ENCODE results near the gene TEX264. TPM values are rescaled to one million over a fixed set of nuclear protein-coding genes. Genes with fewer than 3 reads are reported as not detected.
"Not testable (repeated sequence)": the region's sequence is repeated elsewhere in the genome, so short reads cannot be mapped to it uniquely, and the experiment has no call there.

The TEX264 gene
- total RNA-seq, 1 donor from 2014 or later, result 28.2 TPM

DNA sequence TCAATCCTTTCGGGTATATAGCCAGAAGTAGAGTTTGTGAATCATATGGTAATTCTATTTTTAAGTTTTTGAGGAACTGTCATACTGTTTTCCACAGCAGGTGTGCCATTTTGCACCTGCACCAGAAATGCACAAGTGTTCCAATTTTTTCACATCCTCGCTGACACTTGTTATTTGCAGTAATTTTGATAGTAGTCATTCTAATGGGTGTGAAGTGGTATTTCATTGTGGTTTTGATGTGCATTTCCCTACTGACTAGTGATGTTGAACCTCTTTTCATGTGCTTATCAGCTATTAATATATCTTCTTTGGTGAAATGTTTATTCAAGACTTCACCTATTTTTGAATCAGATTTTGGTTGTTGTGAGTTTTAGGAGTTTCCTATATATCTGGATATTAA, 64.9 kb downstream of the TEX264 start:
- Histone ChIP-seq H3K4me1 (ENCODE audit: insufficient read depth, low read length) (no peaks in the 10 kb centered on the region), H3K9ac (ENCODE audit: low read length) (no peak overlapping the region), H3K36me3 (ENCODE audit: insufficient read depth, low read length) (no peaks in the 10 kb centered on the region), H3K4me2 (ENCODE audit: low read length) (no peak overlapping the region), H3K27me3 (ENCODE audit: insufficient read depth, low read length) (peaks cover 5% of the 10 kb centered on the region), H3K79me2 (ENCODE audit: insufficient read depth, low read length) (no peaks in the 10 kb centered on the region), H2AFZ (ENCODE audit: low read depth, low read length) (no peak overlapping the region), H4K20me1 (ENCODE audit: insufficient read depth, low read length) (no peaks in the 10 kb centered on the region), H3K9me3 (ENCODE audit: insufficient read depth, low read depth, low read length) (no peaks in the 10 kb centered on the region), H3K4me3 (ENCODE audit: insufficient read depth, low read depth, low read length) (no peak overlapping the region), H3K27ac (ENCODE audit: low read depth, low read length) (no peak overlapping the region)
- no peaks in the 10 kb centered on the region for H3K36me3 Mint-ChIP-seq (ENCODE audit: low read depth, unreplicated experiment)
- FAIRE-seq (no peak), DNase-seq (ENCODE audit: low read depth) (no peak)
- H3K4me3 Mint-ChIP-seq (ENCODE audit: unreplicated experiment), result no peak overlapping the region
- H3K27me3 Mint-ChIP-seq (ENCODE audit: low read depth, unreplicated experiment), result peaks cover 8% of the 10 kb centered on the region
- no peaks in the 10 kb centered on the region for H3K4me1 Mint-ChIP-seq (ENCODE audit: low read depth, unreplicated experiment)
- no peak for TF ChIP-seq EZH2 (IDR thresholded peaks at IDR 0.05; ENCODE audit: insufficient read depth, low read length)
- TF ChIP-seq CTCF (IDR thresholded peaks at IDR 0.05; ENCODE audit: insufficient read depth, low read depth, low read length), result no peak
- H3K27ac Mint-ChIP-seq (ENCODE audit: unreplicated experiment), result no peak overlapping the region
- peaks cover 7% of the 10 kb centered on the region for H3K9me3 Mint-ChIP-seq (ENCODE audit: unreplicated experiment)

DNA sequence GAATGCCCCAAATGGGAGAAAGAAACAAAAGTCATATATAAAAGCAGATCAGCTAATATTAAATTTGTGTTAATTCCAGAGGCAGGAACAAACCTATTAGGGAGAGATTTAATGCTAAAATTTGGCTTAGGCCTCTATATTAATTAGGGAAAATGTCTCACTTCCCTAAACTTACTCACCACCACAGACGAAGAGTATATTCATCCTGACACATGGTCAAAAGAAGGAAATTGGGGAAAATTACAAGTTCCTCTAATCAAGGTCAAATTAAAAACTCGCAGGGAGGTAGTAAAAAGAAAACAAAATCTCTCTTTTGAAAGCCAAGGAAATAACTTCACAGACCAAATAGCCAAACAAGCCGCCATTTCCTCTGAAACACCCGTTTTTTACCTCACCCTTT, 68.1 kb downstream of the TEX264 start:
- Histone ChIP-seq H2AFZ (ENCODE audit: low read depth, low read length) (no peak overlapping the region), H4K20me1 (ENCODE audit: insufficient read depth, low read length) (no peaks in the 10 kb centered on the region), H3K9ac (ENCODE audit: low read length) (no peak overlapping the region), H3K27me3 (ENCODE audit: insufficient read depth, low read length) (peaks cover 5% of the 10 kb centered on the region), H3K79me2 (ENCODE audit: insufficient read depth, low read length) (no peaks in the 10 kb centered on the region), H3K27ac (ENCODE audit: low read depth, low read length) (no peak overlapping the region), H3K4me1 (ENCODE audit: insufficient read depth, low read length) (no peaks in the 10 kb centered on the region), H3K9me3 (ENCODE audit: insufficient read depth, low read depth, low read length) (no peaks in the 10 kb centered on the region), H3K36me3 (ENCODE audit: insufficient read depth, low read length) (no peaks in the 10 kb centered on the region), H3K4me3 (ENCODE audit: insufficient read depth, low read depth, low read length) (no peak overlapping the region), H3K4me2 (ENCODE audit: low read length) (no peak overlapping the region)
- no peaks in the 10 kb centered on the region for H3K4me1 Mint-ChIP-seq (ENCODE audit: low read depth, unreplicated experiment)
- peaks cover 8% of the 10 kb centered on the region for H3K27me3 Mint-ChIP-seq (ENCODE audit: low read depth, unreplicated experiment)
- DNase-seq (ENCODE audit: low read depth) (no peak), FAIRE-seq (no peak)
- no peak overlapping the region for H3K4me3 Mint-ChIP-seq (ENCODE audit: unreplicated experiment)
- H3K9me3 Mint-ChIP-seq (ENCODE audit: unreplicated experiment), result peaks cover 11% of the 10 kb centered on the region
- TF ChIP-seq CTCF (IDR thresholded peaks at IDR 0.05; ENCODE audit: insufficient read depth, low read depth, low read length), result no peak
- no peak for TF ChIP-seq EZH2 (IDR thresholded peaks at IDR 0.05; ENCODE audit: insufficient read depth, low read length)
- H3K36me3 Mint-ChIP-seq (ENCODE audit: low read depth, unreplicated experiment), result no peaks in the 10 kb centered on the region
- H3K27ac Mint-ChIP-seq (ENCODE audit: unreplicated experiment), result no peak overlapping the region

DNA sequence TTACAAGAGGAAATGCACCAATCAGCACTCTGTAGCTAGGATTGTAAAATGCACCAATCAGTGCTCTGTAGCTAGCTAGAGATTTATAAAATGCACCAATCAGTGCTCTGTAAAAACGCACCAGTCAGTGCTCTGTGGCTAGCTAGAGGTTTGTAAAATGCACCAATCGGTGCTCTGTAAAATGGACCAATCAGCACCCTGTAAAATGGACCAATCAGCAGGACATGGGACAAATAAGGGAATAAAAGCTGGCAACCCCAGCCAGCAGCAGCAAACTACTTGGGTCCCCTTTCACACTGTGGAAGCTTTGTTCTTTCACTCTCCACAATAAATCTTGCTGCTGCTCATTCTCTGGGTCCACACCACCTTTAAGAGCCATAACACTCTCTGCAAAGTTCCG, 71.3 kb downstream of the TEX264 start:
- H3K9me3 ChIP-seq (ENCODE audit: insufficient read depth, low read depth, low read length); H3K4me3 ChIP-seq (ENCODE audit: insufficient read depth, low read depth, low read length); H3K4me2 ChIP-seq (ENCODE audit: low read length); H3K36me3 ChIP-seq (ENCODE audit: insufficient read depth, low read length); H3K9ac ChIP-seq (ENCODE audit: low read length); H3K36me3 Mint-ChIP-seq (ENCODE audit: low read depth, unreplicated experiment); H3K4me3 Mint-ChIP-seq (ENCODE audit: unreplicated experiment); H3K79me2 ChIP-seq (ENCODE audit: insufficient read depth, low read length); H4K20me1 ChIP-seq (ENCODE audit: insufficient read depth, low read length); H3K27me3 ChIP-seq (ENCODE audit: insufficient read depth, low read length); FAIRE-seq; H3K27ac ChIP-seq (ENCODE audit: low read depth, low read length); H3K4me1 Mint-ChIP-seq (ENCODE audit: low read depth, unreplicated experiment); DNase-seq (ENCODE audit: low read depth); H3K4me1 ChIP-seq (ENCODE audit: insufficient read depth, low read length); H3K27ac Mint-ChIP-seq (ENCODE audit: unreplicated experiment); H2AFZ ChIP-seq (ENCODE audit: low read depth, low read length); H3K27me3 Mint-ChIP-seq (ENCODE audit: low read depth, unreplicated experiment): not testable (repeated sequence)
- H3K9me3 Mint-ChIP-seq (ENCODE audit: unreplicated experiment), result peaks cover 15% of the 10 kb centered on the region

- DNase-seq (ENCODE audit: low read depth); H3K4me1 ChIP-seq (ENCODE audit: insufficient read depth, low read length); H3K36me3 ChIP-seq (ENCODE audit: insufficient read depth, low read length); H4K20me1 ChIP-seq (ENCODE audit: insufficient read depth, low read length); FAIRE-seq; H3K4me2 ChIP-seq (ENCODE audit: low read length); H3K4me1 Mint-ChIP-seq (ENCODE audit: low read depth, unreplicated experiment); H3K27ac Mint-ChIP-seq (ENCODE audit: unreplicated experiment); H2AFZ ChIP-seq (ENCODE audit: low read depth, low read length); H3K79me2 ChIP-seq (ENCODE audit: insufficient read depth, low read length); H3K27ac ChIP-seq (ENCODE audit: low read depth, low read length); H3K9me3 ChIP-seq (ENCODE audit: insufficient read depth, low read depth, low read length); H3K4me3 Mint-ChIP-seq (ENCODE audit: unreplicated experiment); H3K36me3 Mint-ChIP-seq (ENCODE audit: low read depth, unreplicated experiment); H3K4me3 ChIP-seq (ENCODE audit: insufficient read depth, low read depth, low read length); H3K27me3 Mint-ChIP-seq (ENCODE audit: low read depth, unreplicated experiment); H3K27me3 ChIP-seq (ENCODE audit: insufficient read depth, low read length); H3K9ac ChIP-seq (ENCODE audit: low read length): not testable (repeated sequence)
- peaks cover 17% of the 10 kb centered on the region for H3K9me3 Mint-ChIP-seq (ENCODE audit: unreplicated experiment)
Measured at GRCh38 chr3:51742978-51743377, 71.9 kb downstream of the TEX264 start.
